Right lobe of liver (tissue), 6 donors: ENCODE data around the gene SLC11A1. TPM values are rescaled to one million over a fixed set of nuclear protein-coding genes. Genes with fewer than 3 reads are reported as not detected.

Source experiments
- ATAC-seq, 4 donors: fragments of 200-7000 bp; cut with Tn5 transposase; one replicate each; pipeline ENCODE4 v1.9.1; 2020; ENCODE audit warnings: mild to moderate bottlenecking in 4 of 4, moderate library complexity in 4 of 4
- DNase-seq, 3 donors: peaks; one replicate each; pipeline ENCODE4 v3.0.0-alpha.2; 2020
- H3K27ac ChIP-seq, 3 donors: fragments of 200-600 bp; one replicate each; pipeline ENCODE4 v1.8.0; 2022
- H3K27me3 ChIP-seq, 2 donors: fragments of 200-600 bp; one replicate each; pipeline ENCODE4 v1.8.0; 2022
- H3K36me3 ChIP-seq, 4 donors: fragments of 200-600 bp; sonication (generic) in 1 of 4; one replicate each; pipeline versions ENCODE4 v1.5.1 to v1.8.0; 2017 to 2022; ENCODE audit warnings: control low read depth in 1 of 4
- H3K4me1 ChIP-seq, 4 donors: fragments of 200-600 bp; sonication (generic) in 1 of 4; one replicate each; pipeline versions ENCODE4 v1.5.1 to v1.8.0; 2017 to 2022; ENCODE audit warnings: control low read depth in 1 of 4
- H3K4me3 ChIP-seq, 3 donors: fragments of 200-600 bp; one replicate each; pipeline ENCODE4 v1.8.0; 2022
- H3K9me3 ChIP-seq, 4 donors: fragments of 200-600 bp; sonication (generic) in 1 of 4; one replicate each; pipeline versions ENCODE4 v1.5.1 to v1.8.0; 2017 to 2022; ENCODE audit warnings: control low read depth in 1 of 4
- POLR2A ChIP-seq: fragments of 450-650 bp; IDR thresholded peaks from one replicate; pipeline ENCODE4 v1.6.1; 2017; ENCODE audit warnings: antibody characterized with exemption, mild to moderate bottlenecking
- WGBS: methylation state at CpG from one replicate; pipeline ENCODE4 v1.1.6; 2018; ENCODE audit warnings: low coverage, low lambda C conversion rate; ENCODE audit not compliant: insufficient coverage; ENCODE audit errors: missing lambda C conversion rate; 5-methylcytosine and 5-hydroxymethylcytosine counted together
- intact Hi-C, 2 donors: fragments of 100-400 bp; cut with DNase I; formaldehyde crosslinking; loops; one replicate each; pipeline versions ENCODE4 v1.11.2 to v1.14.1; 2022
- total RNA-seq, 6 experiments: library from RNA; depleted of rRNA in 2 of 6; stranded (reverse); fragments of >200 nt in 2 of 6; fragmentation: NEBNext Ultra II Directional in 3 of 6; extraction: Animal tissue kit (Norgen Biotek cat#: 25700) in 3 of 6; gene quantifications; one replicate each; pipeline versions ENCODE4 v1.1.0 to v1.2.4, GENCODE V29; 2016 to 2023
- TF ChIP-seq, protein P1 (sequence below), 4 donors: fragments of 200-600 bp in 3 of 4; fragments of 450-650 bp in 1 of 4; IDR thresholded peaks; one replicate each; pipeline versions ENCODE4 v1.5.1 to v1.8.0; 2016 to 2022; ENCODE audit warnings: antibody characterized with exemption in 4 of 4, mild to moderate bottlenecking in 2 of 4
- donor health status: DM: no; HTN: yes; CAD: no.
- donor health status: DM: no; HTN: no; CAD: no.
- donor health status: DM: no; HTN: no; CAD: no.
- donor health status: DM: no; HTN: yes; CAD: no.
- donor health status: DM: no; HTN: yes; CAD: no.

Gene SLC11A1
- total RNA-seq, 6 experiments from 2014 or later, result 4.2 to 13.2 (median 11.0) TPM

DNA sequence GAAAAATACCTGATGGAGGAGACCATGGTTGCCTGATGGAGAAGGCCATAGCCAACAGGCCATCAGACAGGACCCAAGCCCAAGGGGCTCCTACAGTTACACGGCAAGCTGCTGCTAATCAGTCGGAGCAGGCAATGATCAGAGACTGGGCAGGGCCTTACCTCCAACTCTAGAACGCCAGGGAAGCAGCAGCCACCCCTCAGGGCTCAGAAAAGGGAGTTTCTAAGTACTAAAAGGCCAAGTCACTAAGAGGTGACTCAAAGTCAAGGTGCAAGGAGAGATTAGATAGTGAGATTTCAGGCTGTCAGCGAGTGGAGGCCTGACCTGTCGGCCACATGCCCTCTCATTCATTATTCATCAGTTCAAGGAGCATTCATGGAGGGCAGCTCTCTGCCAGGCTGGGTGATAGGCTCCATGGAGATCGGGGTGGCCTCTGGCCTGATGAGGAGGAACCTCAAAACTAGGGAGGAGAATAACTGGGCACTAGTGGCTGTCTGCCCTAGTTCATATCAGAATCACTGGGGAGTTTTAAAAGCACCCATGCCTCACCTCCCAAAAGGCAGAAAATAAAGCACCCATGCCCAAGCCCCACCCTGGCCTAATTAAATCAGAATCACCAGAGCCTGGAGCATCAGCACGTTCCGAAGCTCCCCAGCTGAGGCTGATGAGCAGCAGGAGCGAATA, 40.5 kb downstream of the SLC11A1 start:
- Histone ChIP-seq H3K27ac (no peak overlapping the region), H3K4me3 (no peak overlapping the region)
- no peak for DNase-seq

DNA sequence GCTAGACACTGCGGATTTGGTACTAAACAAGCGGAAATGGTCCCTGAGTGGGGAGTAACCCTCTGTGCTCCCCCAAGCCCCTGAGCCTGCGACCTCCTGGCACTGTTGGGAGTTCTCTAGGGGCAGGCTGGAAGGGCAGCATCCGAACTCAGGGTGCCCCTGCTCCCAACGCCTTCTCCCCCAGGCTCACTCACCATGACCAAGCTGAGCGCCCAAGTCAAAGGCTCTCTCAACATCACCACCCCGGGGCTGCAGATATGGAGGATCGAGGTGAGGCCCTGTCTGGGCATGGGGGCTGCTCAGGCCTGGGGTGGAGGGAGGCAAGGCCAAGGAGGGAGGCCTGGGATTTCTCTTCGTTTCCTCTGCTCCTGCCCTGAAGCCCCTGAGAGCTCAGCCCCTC, 41.5 kb downstream of the SLC11A1 start:
- DNase-seq, result no peak

More for the DNA sequence above, 40.5 kb downstream of the SLC11A1 start:
- 89% methylated on average over 3 of the region's 9 CpGs for WGBS
- ATAC-seq, result no peak
- H3K36me3 ChIP-seq, result peaks cover 0 to 6% (median 0%) of the 10 kb centered on the region in 4 donors
- TF ChIP-seq, protein P1, sequence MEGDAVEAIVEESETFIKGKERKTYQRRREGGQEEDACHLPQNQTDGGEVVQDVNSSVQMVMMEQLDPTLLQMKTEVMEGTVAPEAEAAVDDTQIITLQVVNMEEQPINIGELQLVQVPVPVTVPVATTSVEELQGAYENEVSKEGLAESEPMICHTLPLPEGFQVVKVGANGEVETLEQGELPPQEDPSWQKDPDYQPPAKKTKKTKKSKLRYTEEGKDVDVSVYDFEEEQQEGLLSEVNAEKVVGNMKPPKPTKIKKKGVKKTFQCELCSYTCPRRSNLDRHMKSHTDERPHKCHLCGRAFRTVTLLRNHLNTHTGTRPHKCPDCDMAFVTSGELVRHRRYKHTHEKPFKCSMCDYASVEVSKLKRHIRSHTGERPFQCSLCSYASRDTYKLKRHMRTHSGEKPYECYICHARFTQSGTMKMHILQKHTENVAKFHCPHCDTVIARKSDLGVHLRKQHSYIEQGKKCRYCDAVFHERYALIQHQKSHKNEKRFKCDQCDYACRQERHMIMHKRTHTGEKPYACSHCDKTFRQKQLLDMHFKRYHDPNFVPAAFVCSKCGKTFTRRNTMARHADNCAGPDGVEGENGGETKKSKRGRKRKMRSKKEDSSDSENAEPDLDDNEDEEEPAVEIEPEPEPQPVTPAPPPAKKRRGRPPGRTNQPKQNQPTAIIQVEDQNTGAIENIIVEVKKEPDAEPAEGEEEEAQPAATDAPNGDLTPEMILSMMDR (IDR thresholded peaks at IDR 0.05), result no peak
- no peak for TF ChIP-seq POLR2A
- H3K9me3 ChIP-seq, result no peaks in the 10 kb centered on the region
- H3K4me1 ChIP-seq, result peaks cover 0 to 12% (median 0%) of the 10 kb centered on the region in 4 donors
- no peaks in the 10 kb centered on the region for H3K27me3 ChIP-seq
- intact Hi-C loops, result no loop called here

DNA sequence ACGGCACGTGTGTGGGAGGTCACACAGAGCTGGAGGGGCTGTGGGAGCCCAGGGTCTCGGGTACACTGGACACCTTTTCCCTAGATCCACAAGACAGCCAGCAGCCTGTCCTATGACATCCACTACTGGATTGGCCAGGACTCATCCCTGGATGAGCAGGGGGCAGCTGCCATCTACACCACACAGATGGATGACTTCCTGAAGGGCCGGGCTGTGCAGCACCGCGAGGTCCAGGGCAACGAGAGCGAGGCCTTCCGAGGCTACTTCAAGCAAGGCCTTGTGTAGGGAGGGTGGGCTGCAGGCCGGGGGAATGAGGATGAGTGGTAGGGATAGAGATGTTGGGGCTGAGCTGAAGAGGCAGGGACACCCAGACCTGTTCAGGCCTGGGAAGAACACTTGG, 43.5 kb downstream of the SLC11A1 start:
- TF ChIP-seq, protein P1 (IDR thresholded peaks at IDR 0.05), result no peak
- no peak for TF ChIP-seq POLR2A

More for the DNA sequence above, 41.5 kb downstream of the SLC11A1 start:
- no peak for ATAC-seq
- Histone ChIP-seq H3K4me1 (peaks cover 0 to 12% (median 0%) of the 10 kb centered on the region in 4 donors), H3K9me3 (no peaks in the 10 kb centered on the region), H3K36me3 (peaks cover 0 to 6% (median 0%) of the 10 kb centered on the region in 4 donors), H3K27ac (no peak overlapping the region), H3K4me3 (no peak overlapping the region), H3K27me3 (no peaks in the 10 kb centered on the region)
- intact Hi-C loops, result no loop called here
- no peak for TF ChIP-seq POLR2A
- TF ChIP-seq, protein P1 (IDR thresholded peaks at IDR 0.05), result no peak
- WGBS, result 80% methylated on average over 5 of the region's 9 CpGs

DNA sequence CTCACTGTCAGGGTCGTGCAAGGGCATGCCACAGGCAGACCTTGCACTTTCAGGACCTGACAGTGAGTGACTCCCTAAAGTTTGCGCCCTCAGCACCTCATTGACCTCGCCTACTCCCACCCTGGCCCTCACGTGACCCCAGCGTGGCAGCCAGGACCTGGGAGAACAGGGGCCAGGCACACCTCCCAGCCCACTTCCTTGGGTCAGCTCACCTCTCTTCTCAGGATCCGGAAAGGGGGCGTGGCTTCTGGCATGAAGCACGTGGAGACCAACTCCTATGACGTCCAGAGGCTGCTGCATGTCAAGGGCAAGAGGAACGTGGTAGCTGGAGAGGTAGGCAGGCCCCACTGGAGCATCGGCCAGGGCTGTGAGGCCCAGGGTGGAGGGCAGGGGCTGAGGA, 45.7 kb downstream of the SLC11A1 start:
- no peak for ATAC-seq
- H3K4me3 ChIP-seq, result no peak overlapping the region
- no peaks in the 10 kb centered on the region for H3K27me3 ChIP-seq
- 34% methylated on average over 2 of the region's 11 CpGs for WGBS
- no peaks in the 10 kb centered on the region for H3K4me1 ChIP-seq
- peak in 1 of 3 donors; percentile 41 for DNase-seq
- H3K9me3 ChIP-seq, result no peaks in the 10 kb centered on the region
- H3K27ac ChIP-seq, result no peak overlapping the region
- intact Hi-C loops, result no loop called here
- peaks cover 0 to 15% (median 6%) of the 10 kb centered on the region in 4 donors for H3K36me3 ChIP-seq
- TF ChIP-seq POLR2A, result no peak
- TF ChIP-seq, protein P1 (IDR thresholded peaks at IDR 0.05), result no peak

More for the DNA sequence above, 43.5 kb downstream of the SLC11A1 start:
- 73% methylated on average over 7 of the region's 10 CpGs for WGBS
- no peaks in the 10 kb centered on the region for H3K4me1 ChIP-seq
- no peaks in the 10 kb centered on the region for H3K27me3 ChIP-seq
- no peak for ATAC-seq
- intact Hi-C loops, result no loop called here
- H3K4me3 ChIP-seq, result no peak overlapping the region
- no peak overlapping the region for H3K27ac ChIP-seq
- DNase-seq, result peak in 1 of 3 donors; percentile 15
- H3K36me3 ChIP-seq, result peaks cover 0 to 15% (median 4%) of the 10 kb centered on the region in 4 donors
- H3K9me3 ChIP-seq, result no peaks in the 10 kb centered on the region
